NCI-H2029 treated with DMSO at 0.1 percent for 48 hours (cell line): ENCODE data around the gene OR4E2.
"Not testable (repeated sequence)": the region's sequence is repeated elsewhere in the genome, so short reads cannot be mapped to it uniquely, and the experiment has no call there.

ENCODE experiments used
- DNase-seq: peaks from one replicate; lab custom pipeline; 2025; lab: John Stamatoyannopoulos, UW

The OR4E2 gene, protein sequence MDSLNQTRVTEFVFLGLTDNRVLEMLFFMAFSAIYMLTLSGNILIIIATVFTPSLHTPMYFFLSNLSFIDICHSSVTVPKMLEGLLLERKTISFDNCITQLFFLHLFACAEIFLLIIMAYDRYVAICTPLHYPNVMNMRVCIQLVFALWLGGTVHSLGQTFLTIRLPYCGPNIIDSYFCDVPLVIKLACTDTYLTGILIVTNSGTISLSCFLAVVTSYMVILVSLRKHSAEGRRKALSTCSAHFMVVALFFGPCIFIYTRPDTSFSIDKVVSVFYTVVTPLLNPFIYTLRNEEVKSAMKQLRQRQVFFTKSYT

GRCh38 chr14:21653331-21653885 lies at the start of gene OR4E2:
Gene OR4E2, plus strand, starts transcription at chr14:21653835. Its CDS starts 11,248 bp downstream, at chr14:21665083.
- DNase-seq = no peak

DNA sequence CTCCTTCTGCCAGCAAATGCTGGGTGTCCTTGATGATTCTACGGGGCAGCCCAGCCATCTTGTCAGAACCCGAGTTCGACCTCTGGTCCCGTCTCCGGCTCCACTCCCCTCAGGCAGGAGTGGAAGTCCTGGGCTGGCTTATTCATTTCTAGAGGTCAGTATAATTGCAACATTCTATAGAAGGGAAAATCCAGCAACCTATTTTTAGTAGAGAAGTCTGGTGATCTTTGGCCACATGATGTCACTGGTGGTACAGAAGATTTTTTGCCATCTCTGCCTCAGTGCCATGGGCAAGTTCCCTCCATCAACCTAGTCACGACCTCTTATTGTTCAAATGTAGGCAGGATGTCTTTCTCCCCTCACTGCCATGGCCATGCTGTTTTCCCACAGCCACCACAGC lies 41.3 kb upstream of the OR4E2 start:
- no peak for DNase-seq

GRCh38 chr14:21614240-21614639 lies 39.4 kb upstream of the OR4E2 start:
- no peak for DNase-seq

- no peak for DNase-seq
Observed at GRCh38 chr14:21617614-21618013, 36.0 kb upstream of the OR4E2 start.

DNA sequence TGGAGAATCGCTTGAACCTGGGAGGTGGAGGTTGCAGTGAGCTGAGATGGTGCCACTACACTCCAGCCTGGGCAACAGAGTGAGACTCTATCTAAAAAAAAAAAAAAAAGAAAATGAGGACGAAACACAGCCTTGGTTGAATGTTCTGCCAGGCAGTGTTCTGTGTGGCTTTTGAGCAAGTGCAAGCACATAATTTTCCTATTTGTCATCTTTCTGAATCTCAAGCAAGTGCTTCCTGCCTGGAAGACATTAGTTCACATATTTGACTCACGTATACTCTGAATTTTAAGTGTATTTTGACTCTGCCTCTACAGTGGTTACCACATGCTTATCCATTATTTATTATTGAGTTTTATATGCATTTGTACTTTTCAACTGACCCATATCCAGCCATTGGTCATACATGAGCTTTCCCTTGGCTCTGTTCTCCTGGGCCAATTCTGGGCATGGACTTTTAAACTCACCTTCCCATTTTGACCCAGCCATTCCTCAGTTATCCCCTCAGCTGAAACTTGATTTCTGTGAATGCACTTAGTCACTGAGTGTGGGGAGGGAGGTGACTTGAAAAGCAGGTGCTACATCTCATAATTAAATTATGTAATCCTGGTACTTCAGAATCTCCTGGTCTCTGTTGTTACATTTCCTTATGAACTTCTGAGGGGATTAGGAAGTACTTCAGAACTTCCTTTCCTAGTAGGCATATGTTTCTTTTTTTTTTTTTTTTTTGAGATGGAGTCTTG lies 27.0 kb upstream of the OR4E2 start:
- no peak for DNase-seq

DNA sequence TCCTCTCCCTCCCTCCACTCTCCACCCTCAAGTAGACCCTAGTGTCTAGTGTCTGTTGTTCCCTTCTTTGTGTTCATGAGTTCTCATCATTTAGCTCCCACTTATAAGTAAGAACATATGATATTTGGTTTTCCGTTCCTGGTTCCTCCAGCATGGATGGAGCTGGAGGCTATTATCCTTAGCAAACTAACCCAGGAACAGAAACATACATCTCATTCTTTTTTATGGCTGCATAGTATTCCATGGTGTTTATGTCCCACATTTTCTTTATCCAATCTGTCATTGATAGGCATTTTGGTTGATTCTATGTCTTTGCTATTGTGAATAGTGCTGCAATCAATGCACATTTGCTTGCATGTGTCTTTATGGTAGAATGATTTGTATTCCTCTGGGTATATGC lies 23.1 kb upstream of the OR4E2 start:
- not testable (repeated sequence) for DNase-seq

- no peak for DNase-seq
Observed at GRCh38 chr14:21631084-21631483, 22.6 kb upstream of the OR4E2 start.

- no peak for DNase-seq
Observed at GRCh38 chr14:21634840-21635239, 18.8 kb upstream of the OR4E2 start, which contains the start of gene OR10G2. Gene OR10G2, minus strand, starts transcription at chr14:21634940. Its CDS starts 98 bp downstream, at chr14:21634842.

GRCh38 chr14:21642683-21643082 lies 11.0 kb upstream of the OR4E2 start:
- no peak for DNase-seq

DNA sequence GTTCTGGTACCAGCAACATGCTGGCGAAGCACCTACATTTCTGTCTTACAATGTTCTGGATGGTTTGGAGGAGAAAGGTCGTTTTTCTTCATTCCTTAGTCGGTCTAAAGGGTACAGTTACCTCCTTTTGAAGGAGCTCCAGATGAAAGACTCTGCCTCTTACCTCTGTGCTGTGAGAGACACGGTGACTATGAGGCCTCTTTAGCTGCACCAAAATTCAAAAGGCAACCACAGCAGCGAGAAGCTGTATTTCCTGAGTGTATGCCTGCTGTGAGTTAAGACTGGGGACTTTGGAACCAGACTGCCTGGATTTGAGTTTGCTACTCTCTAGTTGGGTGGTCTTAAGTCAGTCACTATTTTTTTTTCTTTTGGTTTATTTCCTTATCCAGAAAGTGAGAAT lies 10.2 kb upstream of the OR4E2 start:
- DNase-seq = no peak

DNA sequence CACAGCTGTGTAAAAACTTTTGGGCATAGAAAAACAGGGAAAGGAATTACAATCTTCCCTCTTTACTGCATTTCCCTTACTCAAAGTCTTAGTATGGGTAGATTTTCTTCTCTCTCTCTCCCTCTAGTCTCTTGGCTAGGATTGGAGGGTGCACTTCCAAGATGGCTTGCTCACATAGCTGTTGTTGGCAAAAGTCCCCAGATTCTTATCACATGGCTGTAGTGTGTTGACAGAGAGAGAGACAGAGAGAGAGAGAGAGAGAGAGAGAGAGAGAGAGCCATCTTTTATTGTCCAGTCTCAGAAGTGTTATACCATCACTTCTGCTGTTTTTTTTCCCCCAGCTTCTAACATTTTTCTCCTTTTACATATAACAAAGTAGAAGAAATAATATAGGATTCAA lies 6.3 kb upstream of the OR4E2 start:
- DNase-seq = no peak

- DNase-seq = no peak
Observed at GRCh38 chr14:21652209-21652808, 1.3 kb upstream of the OR4E2 start.

GRCh38 chr14:21654215-21654614 lies 580 bp downstream of the OR4E2 start:
- DNase-seq = no peak

DNA sequence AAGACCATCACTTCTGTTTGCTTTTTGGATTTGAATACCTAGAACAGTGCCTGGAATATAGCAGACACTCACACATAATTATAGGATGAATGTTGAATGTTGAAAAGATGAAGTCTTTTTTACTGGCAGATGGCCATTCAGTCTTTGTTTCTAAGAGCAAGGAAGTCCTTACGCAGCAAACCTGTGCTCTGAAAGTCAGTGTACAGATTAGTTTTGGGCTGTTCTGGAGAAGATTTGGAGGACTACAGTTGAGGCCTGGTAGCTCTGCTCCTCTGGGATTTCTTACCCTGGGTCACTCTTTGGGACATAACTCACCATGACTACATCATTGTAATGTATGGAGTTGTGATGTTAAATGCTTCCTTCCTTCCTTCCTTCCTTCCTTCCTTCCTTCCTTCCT lies 3.3 kb downstream of the OR4E2 start:
- no peak for DNase-seq

- DNase-seq = no peak
Observed at GRCh38 chr14:21668377-21668776, 14.7 kb downstream of the OR4E2 start.

GRCh38 chr14:21669284-21669683 lies 15.6 kb downstream of the OR4E2 start:
- no peak for DNase-seq

DNA sequence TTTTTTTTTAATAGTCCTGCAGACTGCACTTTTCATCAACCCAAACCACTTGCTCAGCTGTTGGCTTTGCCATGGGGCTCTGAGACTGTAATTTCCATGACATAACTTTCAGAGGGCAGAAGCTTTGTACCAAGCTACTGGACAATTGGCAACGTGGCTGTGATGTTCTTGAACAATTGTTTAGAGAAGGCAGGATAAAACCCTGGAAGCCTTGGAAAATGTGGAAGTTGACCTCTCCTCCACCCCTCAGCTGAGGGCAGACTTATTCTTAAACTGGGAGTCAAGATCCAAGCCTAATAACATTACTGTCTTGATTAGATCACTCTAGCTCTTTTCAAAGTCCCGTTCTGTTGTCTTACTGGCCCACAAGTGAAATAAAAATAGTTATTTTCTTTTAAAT lies 17.7 kb downstream of the OR4E2 start:
- DNase-seq = no peak

GRCh38 chr14:21672116-21672515 lies 18.5 kb downstream of the OR4E2 start:
- DNase-seq = no peak

DNA sequence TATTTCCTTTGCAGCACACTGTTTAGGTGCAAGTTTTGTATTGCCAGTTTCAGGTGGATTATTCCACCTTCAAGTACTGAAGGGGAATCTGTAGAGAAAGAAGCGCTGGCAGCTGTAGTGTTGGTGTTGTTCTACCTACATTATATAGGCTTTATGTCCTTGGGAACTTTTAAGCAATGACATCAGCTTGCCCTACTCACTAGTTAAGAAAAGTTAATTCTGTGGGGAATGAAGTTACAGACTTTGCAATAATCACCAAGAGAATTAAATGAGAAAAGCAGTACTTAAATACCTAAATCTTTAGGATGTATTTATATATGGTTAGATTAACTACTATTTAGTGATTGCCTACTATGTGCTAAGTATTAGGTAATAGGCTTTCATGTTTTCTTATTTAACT lies 20.1 kb downstream of the OR4E2 start, which contains the start of gene OR4E1:
Gene OR4E1, minus strand, starts transcription at position 101 of the 400 bp plus-strand sequence. CDS start 2,883 bp downstream, outside the sequence.
- no peak for DNase-seq

DNA sequence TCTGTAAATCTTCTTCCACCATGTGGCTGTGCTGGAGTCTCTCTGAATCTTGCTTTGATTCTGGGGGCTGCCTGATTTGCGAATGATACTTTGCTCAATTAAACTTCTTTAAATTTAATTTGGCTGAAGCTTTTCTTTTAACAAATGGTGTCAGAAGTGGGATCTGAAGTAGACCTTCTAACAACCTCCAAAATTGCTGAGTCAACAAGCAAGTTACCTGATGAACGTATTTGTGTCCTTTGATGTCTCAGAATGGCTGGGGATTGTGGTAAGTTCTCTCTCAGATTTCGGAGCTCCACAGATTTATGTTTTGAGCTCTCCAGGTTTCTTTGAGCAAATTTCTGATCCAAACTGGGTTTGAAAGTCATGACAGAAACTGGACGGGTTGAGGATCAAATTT lies 21.9 kb downstream of the OR4E2 start:
- no peak for DNase-seq

- DNase-seq = no peak
Observed at GRCh38 chr14:21680072-21680471, 26.4 kb downstream of the OR4E2 start.

DNA sequence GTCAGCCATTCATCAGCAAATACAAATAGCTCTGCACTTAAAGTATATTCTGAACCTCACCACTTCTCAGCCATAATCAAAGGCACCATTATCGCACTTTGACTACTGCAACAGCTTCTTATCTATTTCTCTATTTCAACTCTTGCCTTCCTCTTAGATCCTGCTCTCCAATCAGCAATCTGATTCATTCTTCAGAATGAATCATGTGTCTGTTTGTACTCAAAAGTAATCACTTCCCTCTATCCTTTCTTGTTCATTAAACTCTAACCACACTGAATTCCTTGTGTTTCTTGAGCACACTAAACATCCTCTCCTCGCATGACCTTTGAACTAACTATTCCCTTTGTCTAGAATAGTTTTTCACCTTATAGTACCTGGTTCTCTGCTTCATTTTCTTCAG lies 32.8 kb downstream of the OR4E2 start:
- DNase-seq = no peak

DNA sequence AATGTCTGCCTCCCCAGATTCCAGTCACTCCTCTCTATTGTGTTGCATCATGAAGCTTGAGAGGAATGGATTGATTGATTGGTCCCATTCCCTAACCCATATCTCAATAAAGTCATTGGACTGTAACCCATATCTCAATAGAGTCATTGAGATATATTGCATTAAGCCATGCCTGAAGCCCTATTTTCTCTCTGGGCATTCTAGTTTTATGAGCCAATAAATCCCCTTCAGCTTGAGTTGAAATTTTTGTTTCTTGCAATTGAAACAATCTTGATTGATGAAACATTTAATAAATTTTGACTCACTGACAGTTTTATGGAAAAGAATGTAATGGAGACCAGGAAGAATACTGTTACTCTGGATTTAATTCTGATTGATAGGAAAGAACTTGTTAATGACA lies 40.8 kb downstream of the OR4E2 start:
- no peak for DNase-seq
